ENCODE data around the gene SUCNR1.
"Not testable (repeated sequence)": the region's sequence is repeated elsewhere in the genome, so short reads cannot be mapped to it uniquely, and the experiment has no call there.

Gene SUCNR1

GRCh38 chr3:151900884-151901643, 27.6 kb downstream of the SUCNR1 start:
- no peak for DNase-seq (ENCODE audit: low read depth)

DNA sequence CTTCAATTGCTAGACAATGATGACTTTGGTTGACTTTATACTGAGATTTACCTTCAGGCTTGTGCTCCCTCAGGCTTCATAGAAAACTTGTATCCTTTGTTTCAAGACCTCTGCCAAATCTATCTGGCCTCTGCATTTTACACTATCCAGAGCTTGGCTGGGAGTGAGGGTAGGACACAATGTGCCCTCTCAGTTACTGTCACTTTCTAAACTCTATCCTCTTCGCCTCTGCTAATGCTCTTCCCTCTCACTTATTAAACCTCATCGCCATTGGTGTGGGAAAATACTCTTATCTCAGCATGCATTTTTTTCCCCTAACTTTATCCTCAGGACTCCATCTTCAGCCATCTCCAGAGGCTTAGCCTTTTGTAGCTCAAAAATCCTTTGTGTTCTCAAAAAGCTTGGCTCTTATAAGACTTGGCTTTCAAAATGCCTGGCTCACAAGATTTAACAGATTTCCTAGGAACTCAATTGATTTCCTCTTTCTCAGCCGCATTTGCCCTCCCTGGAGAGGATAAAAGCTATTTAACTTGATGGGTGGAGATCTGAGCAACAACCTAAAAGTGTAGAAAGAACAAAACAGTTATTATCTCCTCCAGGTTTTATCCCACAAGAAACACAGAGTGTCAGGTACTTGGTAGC, 28.3 kb downstream of the SUCNR1 start:
- DNase-seq (ENCODE audit: low read depth) = no peak

DNA sequence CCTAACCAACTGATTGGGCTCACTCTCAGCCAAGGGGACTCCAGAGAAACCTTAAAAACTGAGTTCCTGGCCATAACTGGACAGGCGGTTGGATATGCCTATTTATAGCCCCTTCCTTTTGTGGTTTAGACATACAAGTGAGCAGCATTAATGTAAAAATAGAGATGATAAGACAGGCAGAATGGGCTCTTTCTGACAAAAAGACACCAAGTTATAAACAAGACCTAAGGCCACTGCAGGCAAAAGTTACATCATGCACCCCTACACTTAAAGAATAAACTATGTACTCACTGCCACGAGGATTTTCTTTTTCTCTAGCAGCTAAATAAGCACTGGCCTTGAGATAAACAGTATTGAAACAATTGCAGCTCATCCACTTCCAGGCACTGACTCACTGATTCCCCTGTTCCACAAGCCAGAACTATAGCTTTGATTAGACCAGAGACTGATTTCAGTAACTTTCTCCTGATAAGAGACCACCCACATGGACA, 30.1 kb downstream of the SUCNR1 start:
- DNase-seq (ENCODE audit: low read depth) = peak; percentile 26

GRCh38 chr3:151905647-151906046, 32.2 kb downstream of the SUCNR1 start:
- DNase-seq (ENCODE audit: low read depth) = no peak

DNA sequence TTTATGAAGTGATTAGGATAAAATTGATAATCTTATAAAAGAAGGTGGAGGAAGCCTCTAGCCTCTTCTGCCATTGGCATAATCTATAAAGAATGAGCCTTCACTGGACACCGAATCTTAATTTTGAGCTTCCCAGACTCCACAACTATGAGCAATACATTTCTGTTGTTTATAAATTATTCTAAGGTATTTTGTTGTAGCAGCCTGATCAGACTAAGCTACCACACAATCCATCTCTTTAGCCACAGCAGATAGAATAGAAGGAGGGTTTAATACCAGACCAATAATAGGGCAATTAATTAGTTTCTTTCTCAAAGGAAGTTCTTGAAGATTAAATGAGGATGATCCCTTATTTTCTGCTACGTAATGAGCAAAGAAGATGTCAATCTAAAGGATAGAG, 33.3 kb downstream of the SUCNR1 start:
- DNase-seq (ENCODE audit: low read depth) = no peak

GRCh38 chr3:151908399-151908798, 35.0 kb downstream of the SUCNR1 start:
- no peak for DNase-seq (ENCODE audit: low read depth)

DNA sequence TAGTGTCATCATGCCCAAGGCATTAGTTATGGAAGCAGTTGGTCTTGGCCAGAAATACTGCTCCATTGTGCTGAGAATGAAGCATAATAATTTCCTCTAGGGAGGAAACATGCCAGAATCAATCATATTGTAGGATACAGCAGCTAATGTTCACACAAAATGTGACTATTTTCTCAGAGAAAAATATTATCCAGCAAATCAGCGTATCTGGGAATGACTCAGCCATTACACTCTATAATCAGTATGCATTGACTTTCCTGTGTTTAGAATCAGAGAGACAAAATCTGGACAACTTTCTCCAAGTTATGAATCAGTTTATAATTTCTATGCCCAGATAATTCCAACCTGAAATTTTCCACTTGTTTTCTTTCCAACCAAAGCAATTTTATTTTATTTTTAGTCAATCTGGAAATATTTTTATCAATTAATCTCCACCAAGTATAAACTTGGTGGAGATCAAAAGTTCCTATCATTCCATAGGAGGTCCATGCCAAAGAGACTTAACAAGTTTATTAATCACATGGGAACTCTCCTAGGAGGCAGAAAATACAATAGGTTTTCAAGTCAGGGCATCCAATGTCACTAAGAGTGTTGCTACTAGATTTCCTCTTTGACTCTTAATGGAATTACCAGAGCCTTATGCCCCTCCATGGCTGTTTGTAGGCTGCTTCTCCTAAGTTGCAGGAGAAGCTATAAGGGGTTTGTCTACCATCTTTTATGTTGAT, 36.4 kb downstream of the SUCNR1 start:
- DNase-seq (ENCODE audit: low read depth) = no peak

- DNase-seq (ENCODE audit: low read depth) = no peak
These were observed 38.0 kb downstream of the SUCNR1 start for GRCh38 chr3:151911462-151911861.

- no peak for DNase-seq (ENCODE audit: low read depth)
These were observed 38.6 kb downstream of the SUCNR1 start for GRCh38 chr3:151912028-151912427.

- no peak for DNase-seq (ENCODE audit: low read depth)
These were observed 43.3 kb downstream of the SUCNR1 start for GRCh38 chr3:151916781-151917180.

GRCh38 chr3:151918253-151919029, 45.0 kb downstream of the SUCNR1 start:
- DNase-seq (ENCODE audit: low read depth) = peak; percentile 63

DNA sequence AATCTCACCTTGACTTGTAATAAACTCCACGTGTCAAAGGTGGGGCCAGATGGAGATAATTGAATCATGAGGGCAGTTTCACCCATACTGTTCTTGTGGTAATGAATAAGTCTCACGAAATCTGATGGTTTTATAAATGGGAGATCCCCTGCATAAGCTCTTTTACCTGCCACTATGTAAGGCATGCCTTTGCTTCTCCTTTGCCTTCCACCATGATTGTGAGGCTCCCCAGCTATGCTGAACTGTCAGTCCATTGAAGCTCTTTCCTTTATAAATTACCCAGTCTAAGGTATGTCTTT, 45.5 kb downstream of the SUCNR1 start:
- DNase-seq (ENCODE audit: low read depth) = no peak

- DNase-seq (ENCODE audit: low read depth) = no peak
These were observed 46.0 kb downstream of the SUCNR1 start for GRCh38 chr3:151919446-151919845.

DNA sequence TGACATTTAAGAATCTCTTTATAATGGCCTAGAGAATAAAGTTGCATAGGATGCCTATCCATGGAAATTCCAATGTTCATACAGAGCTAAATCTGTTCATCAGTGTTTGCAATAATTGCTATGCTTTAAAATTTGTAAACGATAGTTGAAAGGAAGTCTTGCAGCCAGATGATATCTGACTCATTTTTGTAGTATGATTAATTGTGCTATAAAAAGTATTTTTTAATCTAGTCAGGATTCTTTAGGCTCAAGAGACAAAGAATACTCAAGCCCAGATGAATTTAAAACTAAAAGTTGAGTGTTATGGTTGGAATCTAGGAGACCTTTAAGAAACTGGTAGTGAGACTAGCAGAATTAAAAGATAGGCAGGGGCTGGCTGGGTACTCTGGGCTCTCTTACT, 50.5 kb downstream of the SUCNR1 start:
- no peak for DNase-seq (ENCODE audit: low read depth)

- no peak for DNase-seq (ENCODE audit: low read depth)
These were observed 51.3 kb downstream of the SUCNR1 start for GRCh38 chr3:151924753-151925152.

- DNase-seq (ENCODE audit: low read depth) = no peak
These were observed 52.0 kb downstream of the SUCNR1 start for GRCh38 chr3:151925419-151925818.

DNA sequence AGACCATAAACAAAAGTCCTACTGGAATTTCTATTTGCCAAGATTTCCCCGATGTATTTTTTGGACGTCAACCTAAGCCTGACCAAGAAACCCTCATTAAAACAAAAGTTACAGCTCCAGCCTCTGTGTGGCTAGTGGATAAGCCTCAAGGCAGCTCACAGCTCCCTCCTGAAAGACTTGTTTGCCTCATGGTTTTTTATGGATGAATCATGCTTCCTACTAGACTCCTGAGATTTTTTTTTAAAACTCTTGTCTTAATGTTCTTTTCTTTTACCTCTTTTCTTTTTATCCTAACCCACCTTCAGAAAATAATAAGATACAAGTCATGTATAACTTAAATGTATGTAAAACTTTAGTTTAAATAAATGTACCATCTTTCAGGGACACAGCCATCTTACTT, 52.4 kb downstream of the SUCNR1 start:
- peak; percentile 33 for DNase-seq (ENCODE audit: low read depth)

GRCh38 chr3:151926956-151927355, 53.5 kb downstream of the SUCNR1 start:
- peak; percentile 76 for DNase-seq (ENCODE audit: low read depth)

GRCh38 chr3:151927915-151928525, 54.6 kb downstream of the SUCNR1 start:
- DNase-seq (ENCODE audit: low read depth) = not testable (repeated sequence)

GRCh38 chr3:151931171-151931570, 57.7 kb downstream of the SUCNR1 start:
- no peak for DNase-seq (ENCODE audit: low read depth)

DNA sequence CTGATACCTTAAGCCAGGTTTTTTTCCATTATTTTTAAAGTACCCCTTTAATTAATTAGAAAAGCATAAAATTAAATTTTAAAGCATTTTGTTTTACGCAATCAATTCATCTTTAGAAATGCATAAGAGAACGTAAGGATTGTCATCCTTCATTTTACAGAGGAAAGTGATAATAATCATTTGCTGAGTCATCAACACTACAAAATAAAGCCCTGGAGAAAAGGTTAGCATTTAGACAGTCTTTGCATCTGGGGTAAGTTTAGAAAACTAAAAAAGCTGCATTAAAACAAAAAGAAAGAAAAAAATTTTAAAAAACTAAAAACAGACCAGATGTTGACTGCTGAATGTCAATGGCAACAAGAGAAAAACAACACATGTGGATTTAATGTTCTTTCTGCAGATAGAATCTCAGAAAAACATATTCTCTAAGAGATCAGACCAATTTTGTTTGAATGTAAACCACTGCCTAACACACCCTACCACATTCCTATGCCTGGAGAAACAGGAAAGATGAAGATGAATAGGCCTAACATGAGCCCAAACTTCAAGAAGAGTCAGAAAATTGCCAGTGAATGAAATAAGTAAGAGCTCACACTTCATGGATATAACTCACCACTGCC, 59.9 kb downstream of the SUCNR1 start:
- DNase-seq (ENCODE audit: low read depth) = peak; percentile 68
